ENCODE data around the gene TAC3. TPM values are rescaled to one million over a fixed set of nuclear protein-coding genes. Genes with fewer than 3 reads are reported as not detected.

TAC3 gene
- total RNA-seq, 3 donors from 2014 or later (not counting 1 experiment from before 2014, with no cell fraction given), result not detected

DNA sequence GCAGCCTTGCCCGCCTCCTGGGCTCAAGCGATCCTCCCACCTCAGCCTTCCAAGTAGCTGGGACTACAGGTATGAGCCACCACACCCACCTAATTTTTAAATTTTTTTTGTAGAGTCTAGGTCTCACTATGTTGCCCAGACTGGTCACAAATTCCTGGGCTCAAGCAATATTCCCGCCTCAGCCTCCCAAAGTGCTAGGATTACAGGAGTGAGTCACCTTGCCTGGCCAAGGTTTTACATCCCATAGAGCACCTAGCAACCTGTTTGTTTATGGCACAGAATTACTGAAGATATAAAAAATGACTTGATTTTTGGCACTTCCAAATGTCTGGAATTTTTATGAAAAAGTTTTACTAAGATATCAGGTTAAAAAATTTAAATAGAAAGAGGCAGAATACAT is 17.1 kb upstream of the TAC3 start:
- Histone ChIP-seq H3K27ac (ENCODE audit: low read length) (no peak overlapping the region), H3K36me3 (ENCODE audit: control insufficient read depth, insufficient read depth, low read length) (no peaks in the 10 kb centered on the region), H3K27me3 (ENCODE audit: control insufficient read depth, insufficient read depth, low read length) (no peaks in the 10 kb centered on the region), H3K4me3 (ENCODE audit: low read length) (no peak overlapping the region), H3K4me1 (ENCODE audit: control insufficient read depth, insufficient read depth, low read length) (peaks cover 5% of the 10 kb centered on the region), H3K9me3 (ENCODE audit: control insufficient read depth, insufficient read depth, low read length) (no peaks in the 10 kb centered on the region)
- Mint-ChIP-seq H3K36me3 (no peaks in the 10 kb centered on the region), H3K9me3 (no peaks in the 10 kb centered on the region), H3K4me1 (peaks cover 8 to 11% of the 10 kb centered on the region in 2 donors), H3K27ac (no peak overlapping the region), H3K27me3 (ENCODE audit: low read depth in 2 of 2) (peaks cover 0 to 6% of the 10 kb centered on the region in 2 donors), H3K4me3 (no peak overlapping the region)
- 95% methylated on average over 3 of the region's 3 CpGs for WGBS (ENCODE audit: insufficient coverage)
- DNase-seq (no peak), ATAC-seq (no peak)
- intact Hi-C loops (cut with micrococcal nuclease), result no loop called here
- TF ChIP-seq, protein P1, sequence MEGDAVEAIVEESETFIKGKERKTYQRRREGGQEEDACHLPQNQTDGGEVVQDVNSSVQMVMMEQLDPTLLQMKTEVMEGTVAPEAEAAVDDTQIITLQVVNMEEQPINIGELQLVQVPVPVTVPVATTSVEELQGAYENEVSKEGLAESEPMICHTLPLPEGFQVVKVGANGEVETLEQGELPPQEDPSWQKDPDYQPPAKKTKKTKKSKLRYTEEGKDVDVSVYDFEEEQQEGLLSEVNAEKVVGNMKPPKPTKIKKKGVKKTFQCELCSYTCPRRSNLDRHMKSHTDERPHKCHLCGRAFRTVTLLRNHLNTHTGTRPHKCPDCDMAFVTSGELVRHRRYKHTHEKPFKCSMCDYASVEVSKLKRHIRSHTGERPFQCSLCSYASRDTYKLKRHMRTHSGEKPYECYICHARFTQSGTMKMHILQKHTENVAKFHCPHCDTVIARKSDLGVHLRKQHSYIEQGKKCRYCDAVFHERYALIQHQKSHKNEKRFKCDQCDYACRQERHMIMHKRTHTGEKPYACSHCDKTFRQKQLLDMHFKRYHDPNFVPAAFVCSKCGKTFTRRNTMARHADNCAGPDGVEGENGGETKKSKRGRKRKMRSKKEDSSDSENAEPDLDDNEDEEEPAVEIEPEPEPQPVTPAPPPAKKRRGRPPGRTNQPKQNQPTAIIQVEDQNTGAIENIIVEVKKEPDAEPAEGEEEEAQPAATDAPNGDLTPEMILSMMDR (IDR thresholded peaks at IDR 0.05), result no peak

DNA sequence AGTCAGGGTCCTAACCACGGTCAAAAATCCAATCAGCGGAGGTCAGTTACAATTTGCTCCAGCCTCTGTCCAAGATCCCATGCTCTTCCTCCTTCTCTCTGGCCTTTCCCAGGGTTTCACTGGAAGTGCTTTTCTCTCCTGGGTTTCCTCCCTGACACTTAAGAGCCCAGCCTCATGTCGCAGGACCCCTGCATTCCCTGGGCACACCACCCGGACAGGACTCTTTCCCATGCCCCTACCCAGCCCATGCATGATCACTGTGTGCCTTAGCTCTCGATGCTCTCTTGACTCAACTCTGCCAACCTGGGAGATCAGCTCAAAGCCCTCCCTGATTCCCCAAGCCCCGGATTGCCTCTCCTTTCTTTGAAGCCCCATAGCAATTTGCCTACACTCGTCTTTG is 15.5 kb upstream of the TAC3 start:
- H3K4me1 Mint-ChIP-seq, result peaks cover 8 to 20% of the 10 kb centered on the region in 2 donors
- H3K27ac Mint-ChIP-seq, result no peak overlapping the region
- intact Hi-C loops (cut with micrococcal nuclease), result no loop called here
- WGBS (ENCODE audit: insufficient coverage), result 87% methylated on average over 7 of the region's 7 CpGs
- Histone ChIP-seq H3K27ac (ENCODE audit: low read length) (no peak overlapping the region), H3K4me3 (ENCODE audit: low read length) (no peak overlapping the region), H3K9me3 (ENCODE audit: control insufficient read depth, insufficient read depth, low read length) (no peaks in the 10 kb centered on the region), H3K4me1 (ENCODE audit: control insufficient read depth, insufficient read depth, low read length) (peaks cover 8% of the 10 kb centered on the region), H3K27me3 (ENCODE audit: control insufficient read depth, insufficient read depth, low read length) (no peaks in the 10 kb centered on the region), H3K36me3 (ENCODE audit: control insufficient read depth, insufficient read depth, low read length) (no peaks in the 10 kb centered on the region)
- H3K9me3 Mint-ChIP-seq, result no peaks in the 10 kb centered on the region
- H3K27me3 Mint-ChIP-seq (ENCODE audit: low read depth in 2 of 2), result peaks cover 0 to 9% of the 10 kb centered on the region in 2 donors
- ATAC-seq (no peak), DNase-seq (no peak)
- TF ChIP-seq, protein P1 (IDR thresholded peaks at IDR 0.05), result no peak
- H3K36me3 Mint-ChIP-seq, result no peaks in the 10 kb centered on the region
- no peak overlapping the region for H3K4me3 Mint-ChIP-seq

DNA sequence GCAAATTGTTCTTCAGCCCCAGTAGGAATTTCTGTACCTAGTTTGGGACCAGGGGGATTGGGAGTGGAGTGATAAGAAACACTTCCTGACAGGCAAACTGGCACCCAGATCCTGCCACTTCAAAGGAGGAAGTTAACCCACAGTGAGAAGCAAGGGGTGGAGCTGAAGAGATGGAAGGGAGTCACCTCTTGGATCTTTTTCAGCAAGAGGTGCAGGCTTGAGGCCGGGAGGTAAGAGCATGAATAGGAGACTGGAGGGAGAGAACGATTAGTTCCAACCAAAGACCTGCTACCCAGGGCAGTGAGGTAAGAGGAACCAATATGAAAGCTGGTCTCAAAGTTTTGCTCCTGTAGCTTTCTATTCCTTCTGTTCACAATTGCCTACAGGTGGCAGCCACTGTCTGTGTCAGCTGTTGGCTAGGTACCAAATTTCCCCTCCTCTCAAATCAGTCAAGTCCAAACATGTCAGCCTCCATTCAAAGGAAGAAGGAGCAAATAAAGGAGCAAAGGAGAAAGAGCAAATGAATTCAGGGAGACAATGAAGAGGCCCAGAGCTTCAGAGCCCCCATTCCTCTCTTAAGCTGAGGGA is 14.9 kb upstream of the TAC3 start:
- Mint-ChIP-seq H3K27ac (no peak overlapping the region), H3K4me3 (no peak overlapping the region)
- no peak overlapping the region for H3K4me3 ChIP-seq (ENCODE audit: low read length)

More for the DNA sequence above, 14.9 kb upstream of the TAC3 start:
- H3K27me3 ChIP-seq (ENCODE audit: control insufficient read depth, insufficient read depth, low read length), result no peaks in the 10 kb centered on the region
- TF ChIP-seq, protein P1 (IDR thresholded peaks at IDR 0.05), result no peak
- H3K9me3 ChIP-seq (ENCODE audit: control insufficient read depth, insufficient read depth, low read length), result no peaks in the 10 kb centered on the region
- intact Hi-C loops (cut with micrococcal nuclease), result no loop called here
- H3K27ac ChIP-seq (ENCODE audit: low read length), result no peak overlapping the region
- DNase-seq, result peak in 1 of 2 donors; percentile 56
- WGBS (ENCODE audit: insufficient coverage), result 3% methylated on average over 2 of the region's 2 CpGs
- Mint-ChIP-seq H3K4me1 (peaks cover 8 to 20% of the 10 kb centered on the region in 2 donors), H3K9me3 (no peaks in the 10 kb centered on the region), H3K27me3 (ENCODE audit: low read depth in 2 of 2) (peaks cover 4 to 13% of the 10 kb centered on the region in 2 donors), H3K36me3 (no peaks in the 10 kb centered on the region)
- ATAC-seq, result peak in 1 of 3 donors; percentile 35
- H3K36me3 ChIP-seq (ENCODE audit: control insufficient read depth, insufficient read depth, low read length), result no peaks in the 10 kb centered on the region
- H3K4me1 ChIP-seq (ENCODE audit: control insufficient read depth, insufficient read depth, low read length), result peaks cover 8% of the 10 kb centered on the region
